Measurements from ENCODE around the gene KIR3DL3.

GRCh38 chr19:54694648-54695047, 29.6 kb upstream of the KIR3DL3 start:
- no peak for TF ChIP-seq CTCF (conservative IDR thresholded peaks at IDR 0.05; ENCODE audit: low read depth, low read length)
- TF ChIP-seq EZH2 (IDR thresholded peaks at IDR 0.05; ENCODE audit: low read length, unreplicated experiment), result no peak

All from PC-3 (cell line).